DOHH2 (cell line): ENCODE data around the gene IL17F.

Experiments used
- EZH2phosphoT487 ChIP-seq: fragments of 200-600 bp; sonication (generic); IDR thresholded peaks from 2 replicates; pipeline ENCODE4 v1.6.1; 2017; ENCODE audit warnings: borderline replicate concordance, mild to moderate bottlenecking, antibody characterized with exemption, low read length, moderate library complexity, mixed read lengths
- TF ChIP-seq, protein P1 (sequence below): fragments of 200-600 bp; sonication (generic); IDR thresholded peaks from one replicate; pipeline ENCODE4 v1.5.1; 2014; ENCODE audit warnings: antibody characterized with exemption, mild to moderate bottlenecking, low read depth, low read length; ENCODE audit not compliant: poor library complexity, severe bottlenecking

DNA sequence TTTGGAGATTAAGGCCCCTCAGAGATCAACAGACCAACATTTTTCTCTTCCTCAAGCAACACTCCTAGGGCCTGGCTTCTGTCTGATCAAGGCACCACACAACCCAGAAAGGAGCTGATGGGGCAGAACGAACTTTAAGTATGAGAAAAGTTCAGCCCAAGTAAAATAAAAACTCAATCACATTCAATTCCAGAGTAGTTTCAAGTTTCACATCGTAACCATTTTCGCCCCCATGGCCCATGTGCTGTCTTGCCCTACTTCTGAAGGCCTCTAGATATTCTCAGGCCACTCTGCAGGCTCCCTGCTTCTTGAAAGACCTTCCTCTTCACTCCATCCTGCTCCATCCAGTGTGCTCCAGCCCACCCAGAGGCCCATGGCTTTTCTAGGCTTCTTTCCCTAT lies 53.9 kb downstream of the IL17F start:
- TF ChIP-seq EZH2phosphoT487: no peak
- TF ChIP-seq, protein P1, sequence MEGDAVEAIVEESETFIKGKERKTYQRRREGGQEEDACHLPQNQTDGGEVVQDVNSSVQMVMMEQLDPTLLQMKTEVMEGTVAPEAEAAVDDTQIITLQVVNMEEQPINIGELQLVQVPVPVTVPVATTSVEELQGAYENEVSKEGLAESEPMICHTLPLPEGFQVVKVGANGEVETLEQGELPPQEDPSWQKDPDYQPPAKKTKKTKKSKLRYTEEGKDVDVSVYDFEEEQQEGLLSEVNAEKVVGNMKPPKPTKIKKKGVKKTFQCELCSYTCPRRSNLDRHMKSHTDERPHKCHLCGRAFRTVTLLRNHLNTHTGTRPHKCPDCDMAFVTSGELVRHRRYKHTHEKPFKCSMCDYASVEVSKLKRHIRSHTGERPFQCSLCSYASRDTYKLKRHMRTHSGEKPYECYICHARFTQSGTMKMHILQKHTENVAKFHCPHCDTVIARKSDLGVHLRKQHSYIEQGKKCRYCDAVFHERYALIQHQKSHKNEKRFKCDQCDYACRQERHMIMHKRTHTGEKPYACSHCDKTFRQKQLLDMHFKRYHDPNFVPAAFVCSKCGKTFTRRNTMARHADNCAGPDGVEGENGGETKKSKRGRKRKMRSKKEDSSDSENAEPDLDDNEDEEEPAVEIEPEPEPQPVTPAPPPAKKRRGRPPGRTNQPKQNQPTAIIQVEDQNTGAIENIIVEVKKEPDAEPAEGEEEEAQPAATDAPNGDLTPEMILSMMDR: no peak
